GM19035 (cell line): ENCODE data around the gene ELMO1.
A peak's percentile ranks its signal among the peaks of the same experiment; 100 is the strongest.

ENCODE experiments used
- ATAC-seq: cut with Tn5 transposase; IDR thresholded peaks from one replicate; pipeline ENCODE4 v1.9.1; 2021; ENCODE audit not compliant: unreplicated experiment

ELMO1 gene

DNA sequence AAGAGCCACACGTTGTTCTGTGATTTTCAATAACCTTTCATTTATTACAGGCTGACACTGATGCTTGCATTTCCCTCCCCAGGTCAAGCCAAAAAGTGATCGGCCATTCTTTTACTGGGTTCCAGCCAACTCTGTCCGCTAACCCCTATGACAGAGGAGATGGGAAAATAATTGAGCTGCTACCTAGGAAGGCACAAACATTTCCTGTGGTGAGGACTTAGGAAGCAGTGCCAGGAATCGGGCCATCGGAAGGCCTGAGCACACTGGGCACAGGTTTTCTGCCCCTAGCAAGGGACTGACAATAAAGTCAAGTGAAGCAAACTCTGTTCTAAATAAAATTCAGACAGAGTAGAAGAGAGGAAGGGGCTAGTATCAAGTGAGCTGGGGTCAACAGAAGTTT, 411.4 kb downstream of the ELMO1 start:
- ATAC-seq, result no peak

GRCh38 chr7:37035631-37036030, 413.0 kb downstream of the ELMO1 start:
- no peak for ATAC-seq

- ATAC-seq, result no peak
These were observed 415.5 kb downstream of the ELMO1 start for GRCh38 chr7:37033141-37033540.

DNA sequence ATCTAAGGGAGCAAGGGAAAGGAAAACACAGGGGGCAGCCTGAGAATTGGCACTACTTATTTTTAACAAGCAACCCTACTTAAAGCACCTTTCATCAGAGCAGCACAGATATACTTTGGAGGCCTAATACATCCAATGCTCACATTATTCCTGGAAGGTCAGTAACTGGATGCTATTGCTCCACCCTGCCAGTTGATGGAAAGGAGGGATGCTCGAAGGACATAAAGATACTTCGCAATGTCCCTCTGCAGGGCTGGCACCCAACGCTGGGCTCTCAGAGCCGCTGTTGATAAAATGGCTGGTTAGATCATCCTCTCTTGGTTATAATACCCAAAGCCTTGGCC, 416.4 kb downstream of the ELMO1 start:
- ATAC-seq, result no peak

GRCh38 chr7:37031571-37032257, 416.9 kb downstream of the ELMO1 start:
- ATAC-seq, result no peak

GRCh38 chr7:37028909-37029440, 419.7 kb downstream of the ELMO1 start:
- ATAC-seq, result no peak

DNA sequence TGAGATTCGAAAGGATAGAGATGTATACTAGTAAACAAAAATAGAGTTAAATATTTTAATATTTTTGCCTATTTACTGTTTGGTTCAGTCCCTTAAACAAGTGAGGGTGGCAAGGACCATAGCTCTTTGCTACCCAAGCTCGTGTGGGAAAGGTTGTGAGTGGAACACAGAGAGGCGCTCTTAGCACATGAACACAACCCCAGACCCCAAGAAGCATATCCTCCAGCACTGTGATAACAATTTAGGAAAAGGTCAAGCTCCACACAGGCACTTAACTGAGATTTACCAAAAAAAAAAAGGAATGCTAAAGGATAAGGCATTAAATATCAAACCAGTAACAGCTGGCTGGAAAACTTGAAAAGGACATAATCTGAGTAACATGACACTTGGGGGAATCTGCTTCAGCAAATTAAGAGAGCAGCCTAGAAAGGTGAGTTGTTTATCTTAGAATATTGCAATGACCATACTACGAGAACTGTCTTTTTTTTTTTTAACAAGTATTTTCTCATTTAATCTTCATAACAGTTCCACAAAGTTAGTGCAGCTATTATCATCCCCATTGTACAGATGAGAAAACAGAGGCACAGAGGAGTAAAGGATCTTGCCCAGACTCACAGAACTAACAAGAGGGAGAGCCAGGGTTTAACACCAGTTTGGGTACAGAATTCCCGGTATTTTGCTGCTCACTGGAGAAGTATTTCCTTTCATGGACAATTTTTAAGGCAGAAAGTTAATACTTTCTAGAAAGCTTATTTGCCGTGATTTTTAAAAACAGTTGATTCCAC, 420.9 kb downstream of the ELMO1 start:
- no peak for ATAC-seq

DNA sequence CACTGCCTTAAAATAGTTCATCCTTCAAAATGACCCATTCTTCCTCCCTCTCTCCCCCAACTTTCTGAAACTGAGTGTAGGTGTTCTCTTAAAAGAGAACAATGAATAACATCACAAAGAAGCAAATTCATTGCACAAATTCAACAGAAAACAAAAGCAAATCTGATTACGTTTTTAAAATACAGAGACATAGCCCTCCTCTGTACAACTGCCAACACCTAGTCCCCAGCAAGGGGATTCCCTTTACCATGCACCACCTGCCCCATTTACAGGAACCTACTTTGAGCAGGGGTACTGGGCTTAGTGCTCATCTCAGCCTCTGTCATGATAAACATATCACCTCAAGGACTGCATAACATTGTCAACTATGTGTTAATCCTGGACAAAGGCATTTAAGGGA, 421.6 kb downstream of the ELMO1 start:
- no peak for ATAC-seq

GRCh38 chr7:37018954-37019353, 429.7 kb downstream of the ELMO1 start:
- ATAC-seq, result peak; percentile 68

DNA sequence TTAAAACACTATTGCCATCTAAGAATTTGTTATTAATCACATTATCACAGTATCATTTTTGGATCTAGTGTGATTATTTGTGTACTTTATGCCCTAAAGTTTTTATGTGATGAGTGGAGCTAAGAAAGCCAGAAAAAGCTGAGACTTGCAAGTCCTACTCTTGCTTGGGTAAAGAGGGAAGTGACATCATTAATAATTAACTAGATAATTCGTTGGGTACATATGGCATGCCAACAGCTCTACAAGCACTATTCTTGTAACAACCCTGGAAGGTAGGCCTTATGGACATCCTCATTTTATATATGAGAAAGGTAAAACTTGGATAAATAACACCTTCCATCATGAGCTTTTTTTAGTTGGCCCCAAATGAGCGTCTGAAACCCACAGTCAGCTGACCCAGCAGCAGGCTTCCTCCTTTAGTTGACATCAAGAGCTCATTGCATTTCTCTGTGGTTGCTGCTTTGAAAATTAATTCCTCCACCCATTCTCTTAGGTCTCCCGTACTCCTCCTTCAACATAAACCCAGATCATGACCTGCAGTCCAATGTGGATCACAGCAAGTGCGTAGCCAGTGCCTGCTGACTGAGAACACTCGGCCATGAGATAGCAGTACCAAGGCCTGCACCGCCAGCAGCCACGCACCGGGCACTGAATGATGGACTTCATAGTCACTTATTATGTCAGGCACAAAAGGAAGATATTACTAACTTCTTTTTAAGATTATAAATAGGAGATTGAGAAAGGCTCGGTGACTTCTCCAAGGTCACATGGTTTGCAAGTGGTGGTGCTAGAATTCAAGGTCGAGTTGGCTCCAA, 432.4 kb downstream of the ELMO1 start:
- no peak for ATAC-seq

DNA sequence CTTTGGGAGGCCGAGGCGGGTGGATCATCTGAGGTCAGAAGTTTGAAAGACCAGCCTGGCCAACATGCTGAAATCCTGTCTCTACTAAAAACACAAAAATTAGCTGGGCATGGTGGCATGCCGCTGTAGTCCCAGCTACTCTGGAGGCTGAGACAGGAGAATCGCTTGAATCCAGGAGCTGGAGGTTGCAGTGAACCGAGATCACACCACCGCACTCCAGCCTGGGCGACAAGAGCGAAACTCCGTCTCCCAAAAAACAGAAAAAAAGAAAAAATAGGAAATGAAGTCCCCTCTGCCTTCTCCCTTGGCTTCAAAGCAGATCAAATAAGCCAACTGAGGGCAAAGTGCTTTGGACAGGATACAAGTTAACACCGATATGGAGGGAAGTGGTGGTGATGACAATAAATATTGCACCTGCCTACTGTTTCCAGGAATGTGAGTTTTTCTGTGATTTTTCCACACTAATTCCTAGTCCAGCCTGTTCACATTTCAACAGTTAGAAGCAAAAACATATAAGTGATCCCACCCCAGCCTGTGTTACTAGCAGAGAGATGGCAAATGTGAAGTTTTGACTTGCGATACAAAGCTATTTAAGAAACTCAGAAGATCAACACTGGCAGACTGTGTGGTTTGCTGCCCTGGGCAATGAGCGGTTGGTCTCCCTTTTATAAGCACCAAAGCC, 433.2 kb downstream of the ELMO1 start:
- ATAC-seq, result no peak

DNA sequence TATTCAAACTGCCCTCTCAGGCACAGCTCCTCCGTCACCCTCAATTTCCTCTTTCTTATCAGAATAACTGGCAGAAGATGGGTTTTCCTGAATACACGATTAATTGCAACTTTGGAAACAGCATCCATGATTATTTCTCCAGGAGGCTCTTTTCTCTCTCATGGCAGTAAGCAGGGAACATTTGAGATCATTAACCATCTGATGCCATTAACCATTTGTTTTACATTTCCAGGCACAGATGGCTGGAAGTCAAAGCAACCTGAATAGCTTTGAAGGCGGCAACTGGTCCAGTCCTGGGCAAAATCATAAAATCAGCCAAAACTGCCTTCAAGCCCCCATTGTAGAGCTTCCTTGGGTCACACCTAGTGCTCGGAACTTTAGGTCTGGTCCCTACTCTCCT, 434.9 kb downstream of the ELMO1 start:
- ATAC-seq, result no peak

DNA sequence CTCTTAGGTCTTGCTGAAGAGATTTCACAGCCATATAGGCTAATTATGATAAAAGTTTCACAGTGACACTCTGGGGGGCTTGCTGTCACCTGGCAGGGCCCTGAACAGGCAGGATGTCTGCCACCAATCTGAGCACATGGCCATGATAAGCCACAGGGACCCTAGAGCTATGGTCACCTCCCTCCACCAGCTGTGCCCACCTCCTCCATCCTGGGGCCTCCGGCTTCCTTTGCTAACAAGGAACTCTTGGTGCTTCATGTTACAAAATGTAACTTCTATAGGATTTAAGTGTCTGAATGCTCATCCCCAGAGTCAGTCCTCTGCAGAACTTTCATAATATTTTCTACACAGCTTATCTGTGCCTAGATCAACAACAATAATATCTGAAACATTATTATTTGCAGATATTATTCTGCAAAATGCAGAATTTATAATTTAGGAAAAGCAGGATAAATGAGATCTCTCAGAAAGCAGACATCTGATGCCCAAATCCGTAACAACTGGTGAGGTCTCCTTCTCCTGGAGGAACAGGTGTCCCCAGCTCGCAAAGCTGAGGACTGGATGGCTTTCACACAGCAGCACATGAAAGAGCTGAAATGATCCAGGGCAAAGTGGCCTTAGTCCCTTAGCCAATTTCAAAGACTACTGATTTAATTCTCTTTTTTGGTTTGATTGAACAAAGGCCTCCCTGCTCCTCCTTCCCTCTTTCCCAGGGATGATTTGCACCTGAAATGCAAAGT, 437.3 kb downstream of the ELMO1 start:
- ATAC-seq, result no peak

GRCh38 chr7:37009125-37009675, 439.5 kb downstream of the ELMO1 start:
- ATAC-seq, result no peak

DNA sequence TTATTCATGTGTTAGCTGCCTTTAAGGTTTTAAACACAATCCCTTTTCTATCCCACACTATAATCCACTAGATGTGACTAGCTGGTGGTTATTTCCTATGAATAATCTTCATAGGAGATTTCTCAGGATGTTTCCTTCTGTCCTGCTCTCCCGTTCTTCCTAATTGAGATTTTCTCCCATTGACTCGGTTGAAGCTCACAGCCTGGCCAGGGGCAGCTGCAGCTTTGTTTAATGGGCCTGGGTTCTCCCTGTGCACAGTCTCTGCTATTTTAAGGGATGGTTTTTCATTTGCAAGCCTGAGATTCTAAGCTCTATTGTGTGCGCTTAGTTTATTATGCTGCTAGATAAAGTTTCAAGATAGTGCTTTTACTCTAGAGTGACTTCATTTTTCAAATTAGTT, 441.0 kb downstream of the ELMO1 start:
- no peak for ATAC-seq

GRCh38 chr7:37007268-37007667, 441.4 kb downstream of the ELMO1 start:
- no peak for ATAC-seq

- ATAC-seq, result no peak
These were observed 441.9 kb downstream of the ELMO1 start for GRCh38 chr7:37006764-37007163.

DNA sequence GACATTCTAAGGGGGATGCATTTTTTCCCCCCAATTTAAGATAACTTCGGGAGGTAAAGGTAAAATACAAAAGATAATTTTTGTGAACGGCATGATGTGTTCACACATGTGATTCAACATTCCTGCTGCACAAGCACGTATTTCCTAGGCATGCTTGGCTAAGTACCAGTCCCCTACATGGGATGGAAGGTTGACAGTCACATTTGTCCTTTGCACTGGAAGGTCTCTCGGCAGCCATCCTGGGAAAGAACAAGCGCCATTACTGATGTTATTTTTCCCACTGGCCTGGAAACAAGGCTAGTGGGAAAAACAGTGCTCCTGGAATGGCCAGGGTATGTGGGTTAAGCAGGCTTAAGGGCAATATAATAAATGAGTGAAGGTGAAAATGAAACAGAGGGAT, 448.2 kb downstream of the ELMO1 start:
- ATAC-seq, result no peak

DNA sequence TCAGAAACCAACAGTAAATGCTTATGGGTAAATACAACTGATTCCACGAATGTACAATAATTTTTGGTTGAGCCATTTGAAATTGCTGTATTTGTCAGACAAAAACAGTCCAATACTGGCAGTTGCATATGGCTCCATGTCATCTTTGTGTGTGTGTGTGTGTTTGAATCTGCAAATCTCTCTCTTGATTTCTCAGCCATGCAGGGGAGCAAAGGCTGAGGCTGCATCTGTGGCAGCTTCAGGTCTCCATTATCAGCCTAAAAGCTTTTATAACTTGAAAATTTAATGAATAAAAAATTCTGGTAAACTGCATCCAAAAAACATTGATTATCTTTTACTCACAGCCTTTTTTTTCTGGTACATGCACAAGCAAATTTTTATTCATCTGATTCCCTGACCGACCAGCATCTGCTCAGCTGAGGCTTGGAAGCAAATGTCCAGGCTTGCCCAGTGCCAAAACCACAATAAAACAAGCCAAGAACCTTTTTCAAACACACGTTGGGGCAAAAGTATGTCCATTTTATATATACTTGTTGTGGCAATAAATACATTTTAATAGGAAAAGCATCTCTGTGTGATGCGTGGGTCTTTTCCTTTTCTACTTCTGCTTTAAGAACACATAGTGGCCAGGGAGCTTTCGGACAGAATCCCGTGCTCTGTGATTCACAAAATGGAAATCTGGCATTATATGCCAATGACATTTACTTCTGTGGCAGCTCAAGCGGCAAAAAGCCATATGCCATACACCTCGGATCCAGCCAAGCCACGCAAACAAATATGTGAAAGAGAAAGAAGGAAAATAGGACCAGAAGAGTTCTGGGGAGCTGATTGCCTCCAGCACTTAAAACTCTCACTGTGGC, 448.8 kb downstream of the ELMO1 start:
- ATAC-seq, result no peak
